HUDEP-2 (cell line): ENCODE data around the gene GAN.
"Not testable (repeated sequence)": the region's sequence is repeated elsewhere in the genome, so short reads cannot be mapped to it uniquely, and the experiment has no call there.

ENCODE experiments used
- DNase-seq, 76 experiments: peaks; one replicate each; lab custom pipeline; 2025; ENCODE audit not compliant: unreplicated experiment in 76 of 76; lab: John Stamatoyannopoulos, UW

Gene GAN

GRCh38 chr16:81296631-81297030 is 18.1 kb upstream of the GAN start:
- DNase-seq, result no peak

DNA sequence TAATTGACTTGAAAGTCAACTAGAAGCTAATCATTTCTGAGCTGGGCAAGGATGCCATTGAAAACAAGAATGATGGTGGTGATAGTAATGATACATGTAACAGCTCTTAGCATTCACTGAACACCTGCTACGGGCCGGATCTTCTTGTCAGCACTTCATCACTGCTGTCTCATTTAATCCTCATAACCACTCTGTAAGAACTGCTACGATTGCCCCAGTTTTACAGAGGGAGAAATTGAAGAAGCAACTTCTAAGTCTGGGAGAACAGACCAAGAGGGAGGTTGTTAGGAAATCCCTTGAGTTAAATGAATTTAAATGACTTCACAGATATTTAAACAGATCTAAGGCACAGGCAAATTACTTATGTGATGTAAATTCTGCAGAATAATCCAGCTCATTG is 7.0 kb upstream of the GAN start:
- DNase-seq, result no peak

- no peak for DNase-seq
These were observed 4.6 kb upstream of the GAN start for GRCh38 chr16:81310045-81310644.

GRCh38 chr16:81311762-81312161 is 3.0 kb upstream of the GAN start:
- no peak for DNase-seq

GRCh38 chr16:81313701-81314602 is 810 bp upstream of the GAN start:
- peak in 7 of 76 experiments; percentile 1 to 12 (median 7) for DNase-seq

DNA sequence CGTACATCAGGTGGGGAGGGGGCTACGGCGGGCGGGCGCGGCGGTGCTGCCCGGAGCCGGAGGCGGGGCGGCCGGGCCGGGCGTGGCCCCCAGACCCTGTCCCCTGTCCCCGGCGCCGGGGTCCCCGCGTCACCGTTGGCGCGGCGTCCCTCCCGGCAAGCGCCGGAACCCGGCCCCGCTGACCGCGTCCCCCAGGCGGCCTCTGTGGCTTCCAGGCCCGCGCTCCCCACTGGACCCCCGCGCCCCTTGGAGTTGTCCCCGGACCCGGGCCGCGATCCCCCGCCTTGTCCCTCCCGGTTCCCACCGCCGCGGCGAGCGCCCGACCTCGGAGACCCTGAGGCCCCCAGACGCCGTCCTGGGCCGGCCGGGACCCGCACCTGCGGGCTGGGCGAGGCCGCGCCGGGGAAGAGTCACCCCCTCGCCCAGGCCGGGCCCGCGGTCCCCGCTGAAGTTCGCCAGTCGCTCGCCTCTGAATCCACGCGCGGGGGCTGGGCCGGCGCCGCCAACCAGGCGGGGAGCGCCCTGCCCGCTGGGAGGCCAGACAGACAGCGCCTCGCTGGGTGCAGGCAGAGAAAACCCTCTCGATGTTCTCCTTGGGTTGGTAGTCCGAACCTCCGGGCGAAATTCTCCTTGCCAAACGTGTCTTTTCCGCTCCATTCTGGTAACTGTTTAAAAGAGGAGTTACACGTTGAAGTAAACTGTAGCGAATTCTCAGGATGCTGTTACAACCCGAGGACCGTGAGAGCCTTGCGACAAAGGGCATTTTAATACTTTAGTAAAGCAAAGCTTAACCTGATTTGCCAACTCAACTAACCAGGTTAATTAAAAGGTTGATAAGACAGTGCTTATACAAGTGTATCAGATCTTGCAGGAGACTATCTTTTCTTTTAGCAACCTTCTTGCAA is 761 bp downstream of the GAN start:
- DNase-seq, result peak in 50 of 76 experiments; percentile 4 to 58 (median 29)

DNA sequence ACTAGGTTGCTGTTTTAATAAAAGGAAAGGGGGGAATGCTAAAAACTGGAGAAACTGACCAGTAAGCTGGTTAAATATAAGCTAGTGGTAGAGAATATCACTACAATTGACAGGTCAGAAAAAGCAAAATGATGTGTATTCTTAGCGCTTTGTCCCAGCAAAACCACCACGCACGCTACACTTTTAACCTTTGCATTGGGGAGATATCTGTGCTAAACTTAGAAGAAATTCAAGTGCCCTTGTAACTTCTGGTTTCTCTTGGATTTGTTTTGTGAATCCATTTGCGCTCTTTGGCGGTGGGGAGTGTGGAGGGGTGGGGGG is 1.4 kb downstream of the GAN start:
- DNase-seq, result no peak

DNA sequence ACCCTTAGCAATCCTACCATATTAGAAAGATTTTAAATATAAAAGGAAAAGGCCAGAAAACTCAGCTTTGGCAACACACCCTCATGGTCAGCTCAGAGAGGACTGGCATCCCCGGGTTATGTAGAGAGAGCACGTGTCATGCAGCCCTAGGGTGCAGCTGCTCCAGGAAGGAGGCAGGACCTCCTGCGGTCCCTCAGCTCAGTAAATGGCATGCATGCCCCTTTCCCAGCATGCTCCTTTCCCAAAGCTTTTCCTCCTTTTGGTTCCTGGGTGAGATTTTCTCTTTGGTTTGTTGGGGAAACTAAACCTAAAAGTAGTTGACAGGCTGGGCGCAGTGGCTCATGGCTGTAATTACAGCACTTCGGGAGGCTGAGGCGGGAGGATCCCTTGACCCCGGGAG is 3.9 kb downstream of the GAN start:
- DNase-seq, result no peak

DNA sequence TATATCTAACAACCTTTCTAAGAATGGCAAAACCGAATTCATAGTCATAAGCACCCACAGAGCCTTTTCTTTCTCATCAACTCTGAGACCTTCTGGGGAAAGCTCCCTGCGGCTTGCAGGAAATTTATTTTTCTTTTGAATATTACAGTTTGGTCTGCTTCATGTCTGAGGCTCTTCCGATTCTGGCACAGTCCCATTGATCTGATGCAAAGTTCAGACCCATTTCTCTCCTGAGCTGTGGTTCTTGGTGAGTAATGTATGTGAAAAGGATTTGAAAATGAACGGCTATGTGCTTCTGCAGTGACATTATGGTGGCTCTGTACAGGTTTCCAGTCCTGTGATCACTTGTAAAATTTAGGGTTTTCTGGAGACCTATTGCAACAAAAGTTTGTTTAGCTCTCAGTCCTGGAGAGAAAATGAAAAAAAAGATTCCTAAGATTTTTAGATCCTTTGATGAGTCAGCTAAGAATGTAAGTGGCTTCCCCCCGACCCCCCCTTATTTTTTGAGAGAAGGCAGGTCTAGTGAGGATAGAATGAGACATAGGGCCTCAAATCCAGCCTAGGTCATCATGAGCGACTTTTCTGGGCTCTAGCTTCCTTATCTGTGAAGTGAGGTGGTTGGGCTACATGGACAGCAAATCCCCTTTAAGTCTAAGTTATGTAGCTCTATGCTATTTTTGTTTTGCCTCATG is 4.6 kb downstream of the GAN start:
- DNase-seq, result peak in 2 of 76 experiments; percentile 0 to 16

DNA sequence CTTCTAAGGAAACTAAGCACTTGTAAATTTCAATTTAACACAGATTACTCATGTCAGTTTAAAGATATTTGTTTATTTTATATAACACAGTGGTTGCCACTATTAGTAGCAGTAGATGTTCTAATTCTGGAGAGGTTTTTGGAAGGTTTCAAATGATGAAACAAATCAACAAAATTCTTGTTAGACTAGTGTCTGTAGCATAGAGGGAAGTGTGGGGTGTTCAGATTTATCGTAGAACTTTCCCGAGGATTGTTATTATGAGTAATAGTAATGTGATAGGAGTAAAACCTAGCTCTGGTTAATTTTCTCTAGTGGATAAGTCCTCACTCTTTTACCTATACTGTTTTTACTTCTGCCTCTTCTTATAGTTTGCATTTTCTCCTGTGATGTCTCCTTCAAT is 6.3 kb downstream of the GAN start:
- no peak for DNase-seq

- DNase-seq, result no peak
These were observed 6.8 kb downstream of the GAN start for GRCh38 chr16:81321536-81321935.

- DNase-seq, result no peak
These were observed 10.0 kb downstream of the GAN start for GRCh38 chr16:81324808-81325207.

GRCh38 chr16:81327011-81327410 is 12.2 kb downstream of the GAN start:
- no peak for DNase-seq

GRCh38 chr16:81327447-81328196 is 12.9 kb downstream of the GAN start:
- DNase-seq, result no peak

DNA sequence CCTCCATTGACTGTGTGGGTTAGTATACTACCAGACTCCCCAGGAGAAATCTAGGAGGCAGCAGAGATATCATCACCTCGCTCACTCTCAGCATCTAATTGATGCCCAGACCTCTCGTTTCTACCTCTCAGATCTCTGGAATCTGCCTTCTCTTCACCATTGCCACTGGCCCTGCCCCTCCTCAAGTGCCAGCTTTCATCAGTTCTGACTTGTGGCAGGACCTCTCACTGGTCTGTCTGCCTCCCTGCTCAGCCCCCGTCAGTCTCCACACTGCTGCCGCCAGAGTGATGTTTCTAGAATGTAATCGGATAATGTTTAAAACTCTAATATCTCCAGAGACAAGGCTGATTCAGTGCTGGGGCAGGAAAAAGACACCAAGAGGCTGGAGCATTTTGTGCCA is 15.2 kb downstream of the GAN start:
- DNase-seq, result no peak

- DNase-seq, result no peak
These were observed 18.6 kb downstream of the GAN start for GRCh38 chr16:81333356-81333755.

DNA sequence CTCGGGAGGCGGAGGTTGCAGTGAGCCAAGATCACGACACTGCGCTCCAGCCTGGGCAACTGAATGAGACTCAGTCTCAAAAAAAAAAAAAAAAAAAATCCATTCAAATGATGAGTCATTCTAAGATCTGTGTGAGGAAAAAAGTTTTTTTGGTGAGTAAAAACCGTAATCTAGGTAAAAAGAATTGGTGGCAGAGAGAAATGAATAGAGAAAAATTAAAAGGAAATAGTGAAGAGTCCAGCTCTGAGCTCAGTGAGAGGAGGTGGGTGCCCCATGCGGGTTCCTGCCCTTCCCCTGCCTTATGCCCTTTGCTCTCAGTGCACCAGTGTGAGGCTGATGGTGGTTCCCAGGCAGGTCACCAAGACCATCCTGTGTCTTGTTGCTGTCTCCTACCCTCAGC is 20.9 kb downstream of the GAN start:
- DNase-seq, result no peak

DNA sequence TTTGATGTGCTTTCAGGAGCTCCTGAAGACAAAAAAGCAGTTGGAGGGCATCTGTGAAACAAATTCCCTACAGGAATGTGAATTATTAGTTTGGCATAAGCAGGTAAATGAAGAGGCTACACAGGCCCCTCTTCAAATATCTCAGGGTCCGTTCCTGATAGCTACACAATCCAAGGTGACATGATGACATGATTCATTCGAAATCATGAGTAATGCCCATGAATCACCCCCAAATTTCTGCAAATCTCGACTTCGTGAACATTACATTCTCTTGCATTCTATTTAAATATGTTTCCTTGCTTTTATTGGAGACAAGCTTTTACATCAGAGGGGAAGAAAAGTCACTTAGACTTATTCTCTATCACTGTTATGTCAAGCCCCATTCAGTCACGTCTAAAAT is 22.3 kb downstream of the GAN start:
- no peak for DNase-seq

DNA sequence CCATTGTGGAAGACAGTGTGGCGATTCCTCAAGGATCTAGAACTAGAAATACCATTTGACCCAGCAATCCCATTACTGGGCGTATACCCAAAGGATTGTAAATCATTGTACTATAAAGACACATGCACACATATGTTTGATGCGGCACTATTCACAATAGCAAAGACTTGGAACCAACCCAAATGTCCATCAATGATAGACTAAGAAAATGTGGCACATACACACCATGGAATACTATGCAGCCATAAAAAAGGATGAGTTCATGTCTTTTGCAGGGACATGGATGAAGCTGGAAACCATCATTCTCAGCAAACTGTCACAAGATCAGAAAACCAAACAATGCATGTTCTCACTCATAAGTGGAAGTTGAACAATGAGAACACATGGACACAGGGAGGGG is 30.4 kb downstream of the GAN start:
- not testable (repeated sequence) for DNase-seq

DNA sequence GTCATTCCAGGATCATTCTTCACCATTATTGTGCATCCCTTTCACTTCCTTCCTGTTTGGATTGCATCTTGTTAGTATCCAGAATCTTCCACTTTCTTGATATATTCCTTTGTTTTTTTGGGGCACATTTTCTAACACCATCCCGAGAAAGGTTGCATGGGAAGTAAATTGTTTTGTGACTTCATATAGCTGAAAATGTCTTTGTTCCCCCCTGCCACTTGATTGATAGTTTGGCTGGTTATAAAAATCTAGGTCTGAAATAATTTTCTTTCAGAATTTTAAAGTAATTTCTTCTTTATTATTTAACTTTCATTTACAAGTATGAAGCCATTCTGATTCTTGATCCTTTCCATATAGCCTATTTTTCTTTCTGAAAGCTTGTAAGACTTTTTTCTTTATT is 32.7 kb downstream of the GAN start:
- no peak for DNase-seq
